Measurements from ENCODE around the gene CWC27.
"Not testable (repeated sequence)": the region's sequence is repeated elsewhere in the genome, so short reads cannot be mapped to it uniquely, and the experiment has no call there.

Gene CWC27

GRCh38 chr5:64819345-64819744 is 50.6 kb downstream of the CWC27 start:
- H3K4me1 ChIP-seq (ENCODE audit: control insufficient read depth, insufficient read depth, low read length) = peaks cover 15% of the 10 kb centered on the region; the same call in 1 of the 2 replicates
- H3K4me3 ChIP-seq (ENCODE audit: low read depth, low read length); H3K9ac ChIP-seq (ENCODE audit: low read length); H3K9me3 ChIP-seq (ENCODE audit: control insufficient read depth, insufficient read depth, low read depth, low read length); H3K27ac ChIP-seq (ENCODE audit: low read depth, low read length); H3K27me3 ChIP-seq (ENCODE audit: control insufficient read depth, insufficient read depth, low read length); H3K36me3 ChIP-seq (ENCODE audit: control insufficient read depth, insufficient read depth, low read length): not testable (repeated sequence)

DNA sequence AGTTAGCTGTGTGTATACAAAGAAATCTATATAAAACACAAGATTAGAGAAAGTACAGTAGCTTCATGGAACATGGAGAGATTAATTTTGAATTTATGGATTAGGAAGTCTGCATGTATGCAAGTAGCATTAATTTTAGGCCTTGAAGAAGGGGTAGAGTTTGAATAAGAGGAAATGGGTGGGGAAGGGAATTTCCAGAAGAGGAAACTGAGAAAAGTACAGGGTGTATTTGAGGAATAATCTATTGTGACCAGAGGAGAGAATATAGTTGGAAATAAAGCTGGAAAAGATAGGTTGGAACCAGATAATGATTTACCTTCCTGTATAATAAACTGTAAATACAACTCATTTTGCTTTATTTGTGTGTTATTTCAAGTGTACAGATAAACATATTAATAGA is 53.6 kb downstream of the CWC27 start:
- Histone ChIP-seq H3K4me1 (ENCODE audit: control insufficient read depth, insufficient read depth, low read length) (peaks cover 8% of the 10 kb centered on the region; the same call in 1 of the 2 replicates), H3K27me3 (ENCODE audit: control insufficient read depth, insufficient read depth, low read length) (no peaks in the 10 kb centered on the region), H3K36me3 (ENCODE audit: control insufficient read depth, insufficient read depth, low read length) (no peaks in the 10 kb centered on the region; the same call in 1 of the 2 replicates), H3K27ac (ENCODE audit: low read depth, low read length) (no peak overlapping the region), H3K9ac (ENCODE audit: low read length) (no peak overlapping the region), H3K4me3 (ENCODE audit: low read depth, low read length) (no peak overlapping the region), H3K9me3 (ENCODE audit: control insufficient read depth, insufficient read depth, low read depth, low read length) (no peaks in the 10 kb centered on the region)

DNA sequence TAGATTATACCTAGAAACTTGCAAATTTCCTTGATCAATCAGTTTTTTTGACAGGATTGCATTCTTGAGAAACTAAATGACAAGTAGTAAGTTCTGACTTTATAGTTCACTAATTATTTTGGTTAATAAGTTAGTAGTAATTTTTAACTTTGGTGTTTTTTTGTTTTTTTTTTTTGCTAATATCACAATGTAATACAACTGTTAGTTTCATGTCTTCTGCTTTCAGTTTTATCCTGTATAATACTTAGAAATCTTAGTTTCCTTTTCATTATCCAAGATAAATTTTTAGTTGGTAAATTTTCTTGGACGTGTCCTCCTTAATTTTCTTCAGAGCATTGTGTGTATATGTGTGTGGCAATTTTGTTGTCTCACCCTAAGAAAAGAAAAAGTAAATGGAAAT is 57.8 kb downstream of the CWC27 start:
- no peaks in the 10 kb centered on the region for H3K9me3 ChIP-seq (ENCODE audit: control insufficient read depth, insufficient read depth, low read depth, low read length)
- no peaks in the 10 kb centered on the region for H3K4me1 ChIP-seq (ENCODE audit: control insufficient read depth, insufficient read depth, low read length)
- no peak overlapping the region for H3K9ac ChIP-seq (ENCODE audit: low read length)
- no peaks in the 10 kb centered on the region; the same call in 1 of the 2 replicates for H3K36me3 ChIP-seq (ENCODE audit: control insufficient read depth, insufficient read depth, low read length)
- no peak overlapping the region for H3K4me3 ChIP-seq (ENCODE audit: low read depth, low read length)
- H3K27ac ChIP-seq (ENCODE audit: low read depth, low read length) = no peak overlapping the region
- H3K27me3 ChIP-seq (ENCODE audit: control insufficient read depth, insufficient read depth, low read length) = no peaks in the 10 kb centered on the region

DNA sequence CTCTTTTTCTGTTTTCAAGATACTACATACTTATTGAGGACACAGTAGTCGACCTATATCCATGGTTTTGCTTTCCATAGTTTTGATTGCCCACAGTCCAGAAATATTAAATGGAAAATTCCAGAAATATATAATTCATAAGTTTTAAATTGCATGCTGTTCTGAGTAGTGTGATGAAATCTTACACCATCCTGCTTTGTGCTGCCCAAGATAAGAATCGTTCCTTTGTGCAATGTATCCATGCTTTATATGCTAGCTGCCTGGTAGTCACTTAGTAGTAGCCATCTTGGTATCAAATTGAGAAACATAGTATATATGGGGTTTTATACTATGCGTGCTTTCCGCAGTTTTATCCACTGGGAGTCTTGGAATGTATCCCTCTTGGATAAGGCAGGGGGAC is 59.0 kb downstream of the CWC27 start:
- H3K9me3 ChIP-seq (ENCODE audit: control insufficient read depth, insufficient read depth, low read depth, low read length) = no peaks in the 10 kb centered on the region

GRCh38 chr5:64830650-64831049 is 61.9 kb downstream of the CWC27 start:
- not testable (repeated sequence) for H3K9ac ChIP-seq (ENCODE audit: low read length); H3K9me3 ChIP-seq (ENCODE audit: control insufficient read depth, insufficient read depth, low read depth, low read length)

More for the DNA sequence above, 59.0 kb downstream of the CWC27 start:
- Histone ChIP-seq H3K4me3 (ENCODE audit: low read depth, low read length) (no peak overlapping the region), H3K27ac (ENCODE audit: low read depth, low read length) (no peak overlapping the region), H3K27me3 (ENCODE audit: control insufficient read depth, insufficient read depth, low read length) (no peaks in the 10 kb centered on the region), H3K36me3 (ENCODE audit: control insufficient read depth, insufficient read depth, low read length) (no peaks in the 10 kb centered on the region; the same call in 1 of the 2 replicates), H3K4me1 (ENCODE audit: control insufficient read depth, insufficient read depth, low read length) (no peaks in the 10 kb centered on the region), H3K9ac (ENCODE audit: low read length) (no peak overlapping the region)

DNA sequence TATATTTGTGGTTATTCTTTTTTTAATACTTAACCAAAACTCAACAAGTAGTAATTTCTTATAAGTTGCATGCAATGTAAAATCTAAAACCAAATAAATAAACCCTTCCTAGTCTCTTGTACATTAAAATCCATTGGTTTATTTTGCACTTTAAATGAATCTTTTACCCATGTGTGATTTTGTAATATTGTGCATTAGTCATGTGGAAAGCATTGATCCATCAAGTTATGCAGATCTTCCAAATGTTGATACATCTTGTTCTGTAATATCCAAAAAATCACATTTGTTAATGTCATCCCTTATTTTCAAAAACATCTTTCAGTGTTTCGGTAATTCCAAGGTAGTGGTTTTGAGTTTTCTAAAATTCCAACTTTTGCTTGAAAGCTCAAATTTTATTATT is 63.3 kb downstream of the CWC27 start:
- Histone ChIP-seq H3K9me3 (ENCODE audit: control insufficient read depth, insufficient read depth, low read depth, low read length) (no peaks in the 10 kb centered on the region), H3K27me3 (ENCODE audit: control insufficient read depth, insufficient read depth, low read length) (no peaks in the 10 kb centered on the region), H3K27ac (ENCODE audit: low read depth, low read length) (no peak overlapping the region), H3K9ac (ENCODE audit: low read length) (no peak overlapping the region), H3K36me3 (ENCODE audit: control insufficient read depth, insufficient read depth, low read length) (no peaks in the 10 kb centered on the region; the same call in 1 of the 2 replicates), H3K4me3 (ENCODE audit: low read depth, low read length) (no peak overlapping the region), H3K4me1 (ENCODE audit: control insufficient read depth, insufficient read depth, low read length) (peaks cover 4% of the 10 kb centered on the region; the same call in 1 of the 2 replicates)

More at GRCh38 chr5:64830650-64831049, 61.9 kb downstream of the CWC27 start:
- H3K27me3 ChIP-seq (ENCODE audit: control insufficient read depth, insufficient read depth, low read length); H3K27ac ChIP-seq (ENCODE audit: low read depth, low read length); H3K4me3 ChIP-seq (ENCODE audit: low read depth, low read length); H3K4me1 ChIP-seq (ENCODE audit: control insufficient read depth, insufficient read depth, low read length); H3K36me3 ChIP-seq (ENCODE audit: control insufficient read depth, insufficient read depth, low read length): not testable (repeated sequence)

DNA sequence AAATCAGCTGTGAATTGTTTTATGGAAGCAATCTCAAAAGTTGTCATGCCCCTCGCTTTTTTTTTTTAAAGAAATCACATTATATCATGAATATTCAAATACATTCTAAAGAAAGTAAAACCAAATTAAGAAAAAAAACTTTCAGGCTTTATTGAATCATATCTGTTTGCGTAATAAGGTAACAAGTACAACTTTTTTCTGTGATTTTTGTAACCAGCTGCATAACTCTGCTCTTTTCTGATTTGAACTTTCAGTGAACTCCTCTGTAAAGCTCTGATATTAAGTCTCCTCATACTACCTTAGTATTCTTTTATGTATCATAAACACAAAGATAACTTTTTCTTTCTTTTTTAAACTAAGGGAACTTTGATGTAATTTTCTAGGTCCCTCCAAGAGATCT is 65.3 kb downstream of the CWC27 start:
- Histone ChIP-seq H3K4me1 (ENCODE audit: control insufficient read depth, insufficient read depth, low read length) (peaks cover 4% of the 10 kb centered on the region; the same call in 1 of the 2 replicates), H3K4me3 (ENCODE audit: low read depth, low read length) (no peak overlapping the region), H3K9me3 (ENCODE audit: control insufficient read depth, insufficient read depth, low read depth, low read length) (no peaks in the 10 kb centered on the region), H3K36me3 (ENCODE audit: control insufficient read depth, insufficient read depth, low read length) (no peaks in the 10 kb centered on the region), H3K27ac (ENCODE audit: low read depth, low read length) (no peak overlapping the region), H3K27me3 (ENCODE audit: control insufficient read depth, insufficient read depth, low read length) (no peaks in the 10 kb centered on the region), H3K9ac (ENCODE audit: low read length) (no peak overlapping the region)

DNA sequence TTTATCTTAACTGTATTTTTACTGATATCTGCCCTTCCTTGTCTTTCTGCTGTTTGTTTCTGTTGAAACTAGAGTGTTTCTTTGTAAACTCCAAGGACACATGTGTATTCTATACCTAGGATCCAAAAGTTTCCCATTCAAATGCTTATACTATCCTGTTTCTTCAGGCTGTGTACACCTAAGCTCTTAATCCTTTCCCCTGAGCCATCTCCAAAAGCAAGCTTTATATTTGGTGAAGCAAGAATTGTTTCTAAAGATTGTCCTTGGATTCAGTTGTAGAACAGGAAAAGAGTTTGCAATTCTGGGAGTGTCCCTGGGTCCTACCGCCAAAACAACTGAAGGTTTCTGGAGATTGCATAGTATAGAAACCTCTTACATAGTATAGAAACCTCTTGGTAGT is 65.9 kb downstream of the CWC27 start:
- Histone ChIP-seq H3K27me3 (ENCODE audit: control insufficient read depth, insufficient read depth, low read length) (no peaks in the 10 kb centered on the region), H3K36me3 (ENCODE audit: control insufficient read depth, insufficient read depth, low read length) (no peaks in the 10 kb centered on the region), H3K4me3 (ENCODE audit: low read depth, low read length) (no peak overlapping the region), H3K27ac (ENCODE audit: low read depth, low read length) (no peak overlapping the region), H3K4me1 (ENCODE audit: control insufficient read depth, insufficient read depth, low read length) (peaks cover 4% of the 10 kb centered on the region; the same call in 1 of the 2 replicates), H3K9me3 (ENCODE audit: control insufficient read depth, insufficient read depth, low read depth, low read length) (no peaks in the 10 kb centered on the region), H3K9ac (ENCODE audit: low read length) (no peak overlapping the region)

DNA sequence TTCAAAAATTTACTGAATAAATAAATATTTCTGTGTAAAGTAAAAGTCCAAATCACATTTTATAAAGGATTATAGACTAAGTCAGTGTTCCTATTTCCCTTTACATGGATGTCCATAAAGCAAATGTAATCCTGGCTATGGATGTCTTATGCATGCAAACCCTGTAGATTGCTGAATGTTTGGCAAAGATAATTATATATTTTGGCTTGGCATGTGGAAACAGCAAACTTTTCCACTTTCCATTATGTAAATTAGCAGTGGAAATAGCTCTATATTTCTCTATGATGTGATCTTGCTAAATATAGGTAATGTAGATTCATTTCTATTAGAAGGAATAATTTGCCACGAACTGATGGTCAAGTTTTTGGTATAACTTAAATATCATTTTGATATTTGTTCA is 66.5 kb downstream of the CWC27 start:
- H3K9me3 ChIP-seq (ENCODE audit: control insufficient read depth, insufficient read depth, low read depth, low read length) = no peaks in the 10 kb centered on the region
- H3K27me3 ChIP-seq (ENCODE audit: control insufficient read depth, insufficient read depth, low read length) = no peaks in the 10 kb centered on the region
- no peaks in the 10 kb centered on the region for H3K36me3 ChIP-seq (ENCODE audit: control insufficient read depth, insufficient read depth, low read length)
- H3K4me1 ChIP-seq (ENCODE audit: control insufficient read depth, insufficient read depth, low read length) = peaks cover 4% of the 10 kb centered on the region; the same call in 1 of the 2 replicates
- no peak overlapping the region for H3K4me3 ChIP-seq (ENCODE audit: low read depth, low read length)
- no peak overlapping the region for H3K9ac ChIP-seq (ENCODE audit: low read length)
- H3K27ac ChIP-seq (ENCODE audit: low read depth, low read length) = no peak overlapping the region

- H3K4me1 ChIP-seq (ENCODE audit: control insufficient read depth, insufficient read depth, low read length) = peaks cover 4% of the 10 kb centered on the region; the same call in 1 of the 2 replicates
- peaks cover 8% of the 10 kb centered on the region; the same call in 1 of the 2 replicates for H3K9me3 ChIP-seq (ENCODE audit: control insufficient read depth, insufficient read depth, low read depth, low read length)
- H3K27me3 ChIP-seq (ENCODE audit: control insufficient read depth, insufficient read depth, low read length) = no peaks in the 10 kb centered on the region
- H3K9ac ChIP-seq (ENCODE audit: low read length) = no peak overlapping the region
- H3K27ac ChIP-seq (ENCODE audit: low read depth, low read length) = no peak overlapping the region
- peaks cover 8% of the 10 kb centered on the region; the same call in 1 of the 2 replicates for H3K36me3 ChIP-seq (ENCODE audit: control insufficient read depth, insufficient read depth, low read length)
- no peak overlapping the region for H3K4me3 ChIP-seq (ENCODE audit: low read depth, low read length)
Measured at GRCh38 chr5:64836190-64836755, 67.5 kb downstream of the CWC27 start.

GRCh38 chr5:64836786-64837185 is 68.1 kb downstream of the CWC27 start:
- H3K4me1 ChIP-seq (ENCODE audit: control insufficient read depth, insufficient read depth, low read length) = peaks cover 4% of the 10 kb centered on the region; the same call in 1 of the 2 replicates

More at GRCh38 chr5:64836786-64837185, 68.1 kb downstream of the CWC27 start:
- Histone ChIP-seq H3K36me3 (ENCODE audit: control insufficient read depth, insufficient read depth, low read length) (peaks cover 8% of the 10 kb centered on the region; the same call in 1 of the 2 replicates), H3K27me3 (ENCODE audit: control insufficient read depth, insufficient read depth, low read length) (no peaks in the 10 kb centered on the region), H3K9me3 (ENCODE audit: control insufficient read depth, insufficient read depth, low read depth, low read length) (peaks cover 8% of the 10 kb centered on the region; the same call in 1 of the 2 replicates), H3K27ac (ENCODE audit: low read depth, low read length) (no peak overlapping the region), H3K4me3 (ENCODE audit: low read depth, low read length) (no peak overlapping the region), H3K9ac (ENCODE audit: low read length) (no peak overlapping the region)
